ENCODE results near the gene NCAPH2.

DNA sequence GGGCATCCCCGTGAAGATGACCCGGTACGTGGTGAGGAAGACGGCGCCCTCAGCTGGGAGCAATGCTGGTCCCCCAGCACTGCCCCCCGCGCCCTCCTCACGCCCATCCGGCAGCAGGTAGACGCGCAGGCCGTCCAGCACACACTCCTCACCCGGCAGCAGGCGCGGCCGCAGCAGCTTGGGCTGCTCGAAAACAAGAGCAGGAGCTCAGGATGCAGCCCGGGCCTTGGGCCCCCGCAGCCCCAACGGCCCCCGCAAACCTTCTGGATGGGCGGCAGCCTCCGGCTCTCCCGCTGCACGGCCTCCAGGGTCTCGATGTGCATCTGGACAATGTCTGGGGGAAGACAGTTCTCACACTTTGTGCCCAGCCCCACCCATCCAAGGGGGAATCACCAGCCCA is 46.5 kb upstream of the NCAPH2 start:
- TF ChIP-seq EZH2 (IDR thresholded peaks at IDR 0.05; ENCODE audit: insufficient read depth, poor library complexity, severe bottlenecking) (no peak), EZH2phosphoT487 (IDR thresholded peaks at IDR 0.05; ENCODE audit: insufficient read depth, low read depth) (no peak)

Measured in GM23248 (cell line).